H1 (cell line): ENCODE measurements around the gene TTC4.

Source experiments
- CTCF ChIP-seq, 3 experiments: IDR thresholded peaks; 1 replicate in 2 of 3; 2 replicates in 1 of 3; pipeline versions ENCODE4 v1.5.1 to v1.6.1; 2011; ENCODE audit warnings: low read length in 3 of 3, mild to moderate bottlenecking in 3 of 3, inconsistent platforms in 2 of 3, low read depth in 1 of 3, moderate library complexity in 1 of 3; ENCODE audit not compliant: insufficient read depth in 1 of 3; ENCODE audit errors: control extremely low read depth in 1 of 3
- EP300 ChIP-seq, 2 experiments: IDR thresholded peaks; 1 replicate in 1 of 2; 2 replicates in 1 of 2; pipeline ENCODE4 v1.6.1; 2011 to 2012; ENCODE audit warnings: low read depth in 2 of 2, low read length in 2 of 2, mild to moderate bottlenecking in 2 of 2, borderline replicate concordance in 1 of 2, inconsistent platforms in 1 of 2, moderate library complexity in 1 of 2
- EZH2 ChIP-seq: fragments of 200-600 bp; sonication (generic); IDR thresholded peaks from 2 replicates; pipeline ENCODE4 v1.7.1; 2012; ENCODE audit warnings: low read depth, mild to moderate bottlenecking, moderate library complexity, low read length, inconsistent platforms; ENCODE audit not compliant: severe bottlenecking
- MAX ChIP-seq: IDR thresholded peaks from 2 replicates; pipeline ENCODE4 v1.6.1; 2012; ENCODE audit warnings: inconsistent platforms
- POLR2A ChIP-seq, 2 experiments: IDR thresholded peaks; 1 replicate in 1 of 2; 2 replicates in 1 of 2; pipeline ENCODE4 v1.6.1; 2011; ENCODE audit warnings: low read depth in 2 of 2, low read length in 2 of 2, mild to moderate bottlenecking in 2 of 2; ENCODE audit errors: control extremely low read depth in 1 of 2
- POLR2AphosphoS5 ChIP-seq: IDR thresholded peaks from 2 replicates; pipeline ENCODE4 v1.6.1; 2011; ENCODE audit warnings: low read depth, low read length
- RAD21 ChIP-seq, 2 experiments: IDR thresholded peaks in 1 of 2; conservative IDR thresholded peaks in 1 of 2; 2 replicates each; pipeline ENCODE4 v1.6.1; 2011; ENCODE audit warnings: low read depth in 2 of 2, low read length in 2 of 2, improper control_type of control experiment in 1 of 2, inconsistent platforms in 1 of 2, mild to moderate bottlenecking in 1 of 2, moderate library complexity in 1 of 2
- SRF ChIP-seq: IDR thresholded peaks from 2 replicates; pipeline ENCODE4 v1.6.1; 2011; ENCODE audit warnings: mild to moderate bottlenecking, low read depth, low read length, moderate library complexity
- TAF1 ChIP-seq: IDR thresholded peaks from 2 replicates; pipeline ENCODE4 v1.6.1; 2011; ENCODE audit warnings: mild to moderate bottlenecking, low read depth, low read length
- YY1 ChIP-seq: IDR thresholded peaks from 2 replicates; pipeline ENCODE4 v1.6.1; 2011; ENCODE audit warnings: low read depth, mild to moderate bottlenecking, low read length

GRCh38 chr1:54698346-54698745 is 17.3 kb upstream of the TTC4 start:
- no peak for TF ChIP-seq SRF
- no peak for TF ChIP-seq MAX
- no peak for TF ChIP-seq EZH2
- no peak for TF ChIP-seq POLR2AphosphoS5
- no peak for TF ChIP-seq CTCF (IDR thresholded peaks at IDR 0.05; ENCODE audit: control extremely low read depth in 1 of 3, insufficient read depth in 1 of 3, low read depth in 1 of 3, low read length in 3 of 3)
- TF ChIP-seq POLR2A (IDR thresholded peaks at IDR 0.05; ENCODE audit: control extremely low read depth in 1 of 2, low read depth in 2 of 2, low read length in 2 of 2) = no peak
- TF ChIP-seq YY1 = no peak
- no peak for TF ChIP-seq EP300 (IDR thresholded peaks at IDR 0.05; ENCODE audit: borderline replicate concordance in 1 of 2, low read depth in 2 of 2, low read length in 2 of 2)
- no peak for TF ChIP-seq RAD21 (IDR thresholded peaks at IDR 0.05 in 1 of 2, conservative IDR thresholded peaks at IDR 0.05 in 1 of 2; ENCODE audit: low read depth in 2 of 2, low read length in 2 of 2)
- TF ChIP-seq TAF1 = no peak
